H9 (cell line): Measurements from ENCODE around the gene SMARCC1. TPM values are rescaled to one million over a fixed set of nuclear protein-coding genes. Genes with fewer than 3 reads are reported as not detected.

Source experiments
- DNase-seq: peaks from one replicate; pipeline ENCODE4 v3.0.0-alpha.2; 2017
- H2AFZ ChIP-seq: one replicate; pipeline ENCODE4 v1.6.1; 2013; ENCODE audit warnings: mild to moderate bottlenecking, low read length, control low read depth, moderate library complexity
- H2AK5ac ChIP-seq: 2 replicates; pipeline ENCODE4 v1.6.1; 2013; ENCODE audit warnings: low read length, control low read depth, mixed read lengths; ENCODE audit not compliant: insufficient read length
- H2BK120ac ChIP-seq: one replicate; pipeline ENCODE4 v1.6.1; 2013; ENCODE audit warnings: low read depth, mild to moderate bottlenecking, low read length, control low read depth, inconsistent platforms; ENCODE audit not compliant: poor library complexity, severe bottlenecking
- H2BK12ac ChIP-seq: 2 replicates; pipeline ENCODE4 v1.6.1; 2013; ENCODE audit warnings: low read length, control low read depth, mixed read lengths, low read depth; ENCODE audit not compliant: insufficient read length
- H2BK15ac ChIP-seq: 2 replicates; pipeline ENCODE4 v1.6.1; 2013; ENCODE audit warnings: low read depth, low read length, control low read depth
- H2BK20ac ChIP-seq: one replicate; pipeline ENCODE4 v1.6.1; 2013; ENCODE audit warnings: low read depth, mild to moderate bottlenecking, low read length, control low read depth, inconsistent platforms; ENCODE audit not compliant: poor library complexity, severe bottlenecking
- H2BK5ac ChIP-seq: 2 replicates; pipeline ENCODE4 v1.6.1; 2013; ENCODE audit warnings: low read length, control low read depth, mixed read lengths; ENCODE audit not compliant: insufficient read length
- H3K14ac ChIP-seq: 2 replicates; pipeline ENCODE4 v1.6.1; 2013; ENCODE audit warnings: low read length, control low read depth; ENCODE audit not compliant: insufficient read depth
- H3K18ac ChIP-seq: 2 replicates; pipeline ENCODE4 v1.6.1; 2013; ENCODE audit warnings: low read depth, mild to moderate bottlenecking, mixed read lengths, low read length, control low read depth; ENCODE audit not compliant: insufficient read length
- H3K23ac ChIP-seq: 2 replicates; pipeline ENCODE4 v1.6.1; 2013; ENCODE audit warnings: low read length, control low read depth, mixed read lengths, low read depth; ENCODE audit not compliant: insufficient read length
- H3K23me2 ChIP-seq: 2 replicates; pipeline ENCODE4 v1.6.1; 2013; ENCODE audit warnings: low read depth, mild to moderate bottlenecking, mixed read lengths, low read length, control low read depth; ENCODE audit not compliant: insufficient read length, poor library complexity, severe bottlenecking
- H3K27ac ChIP-seq: 2 replicates; pipeline ENCODE4 v1.5.1; 2013; ENCODE audit warnings: low read length, control low read depth, mixed read lengths, low read depth; ENCODE audit not compliant: insufficient read length
- H3K27me3 ChIP-seq: 2 replicates; pipeline ENCODE4 v1.6.1; 2013; ENCODE audit warnings: low read length, control low read depth, inconsistent platforms; ENCODE audit not compliant: insufficient read depth
- H3K4ac ChIP-seq: 2 replicates; pipeline ENCODE4 v1.6.1; 2013; ENCODE audit warnings: low read depth, mild to moderate bottlenecking, control low read depth, inconsistent platforms, low read length, moderate library complexity
- H3K4me1 ChIP-seq: 2 replicates; pipeline ENCODE4 v1.6.1; 2013; ENCODE audit warnings: low read length, control low read depth, inconsistent platforms; ENCODE audit not compliant: insufficient read depth
- H3K4me2 ChIP-seq: 2 replicates; pipeline ENCODE4 v1.6.1; 2013; ENCODE audit warnings: low read length, control low read depth, mixed read lengths; ENCODE audit not compliant: insufficient read length, insufficient read depth
- H3K56ac ChIP-seq: 2 replicates; pipeline ENCODE4 v1.6.1; 2013; ENCODE audit warnings: low read depth, mild to moderate bottlenecking, mixed read lengths, low read length, control low read depth; ENCODE audit not compliant: insufficient read length
- H3K79me1 ChIP-seq: 2 replicates; pipeline ENCODE4 v1.6.1; 2013; ENCODE audit warnings: low read depth, mild to moderate bottlenecking, moderate library complexity, low read length, control low read depth, inconsistent platforms; ENCODE audit not compliant: insufficient read depth, poor library complexity, severe bottlenecking
- H3K79me2 ChIP-seq: 2 replicates; pipeline ENCODE4 v1.6.1; 2013; ENCODE audit warnings: low read length, control low read depth, inconsistent platforms; ENCODE audit not compliant: insufficient read depth
- H3K9ac ChIP-seq: 2 replicates; pipeline ENCODE4 v1.6.1; 2013; ENCODE audit warnings: low read length, control low read depth, mixed read lengths; ENCODE audit not compliant: insufficient read length; ENCODE audit errors: extremely low read depth
- H3K9me3 ChIP-seq: one replicate; pipeline ENCODE4 v1.6.1; 2013; ENCODE audit warnings: low read depth, low read length, inconsistent platforms; ENCODE audit not compliant: control insufficient read depth
- H3T11ph ChIP-seq: one replicate; pipeline ENCODE4 v1.6.1; 2013; ENCODE audit warnings: mild to moderate bottlenecking, low read length, control low read depth, inconsistent platforms
- H4K20me1 ChIP-seq: one replicate; pipeline ENCODE4 v1.6.1; 2013; ENCODE audit not compliant: control insufficient read depth, insufficient read length, insufficient read depth
- H4K5ac ChIP-seq: 2 replicates; pipeline ENCODE4 v1.6.1; 2013; ENCODE audit warnings: low read depth, mild to moderate bottlenecking, mixed read lengths, low read length, control low read depth; ENCODE audit not compliant: insufficient read length
- H4K8ac ChIP-seq: replicated peaks from 2 replicates; pipeline ENCODE4 v1.6.1; 2013; ENCODE audit warnings: low read length, control low read depth, mixed read lengths, low read depth; ENCODE audit not compliant: insufficient read length
- H4K91ac ChIP-seq: 2 replicates; pipeline ENCODE4 v1.6.1; 2013; ENCODE audit warnings: low read depth, mild to moderate bottlenecking, moderate library complexity, mixed read lengths, low read length, control low read depth; ENCODE audit not compliant: insufficient read length
- H3K27ac Mint-ChIP-seq, 3 experiments: 2 replicates in 2 of 3; 3 replicates in 1 of 3; pipeline ENCODE4 v1.8.0; 2020 to 2021; ENCODE audit warnings: mixed read lengths in 3 of 3, mild to moderate bottlenecking in 1 of 3, moderate library complexity in 1 of 3
- H3K27me3 Mint-ChIP-seq: 2 replicates; pipeline ENCODE4 v1.8.0; 2021; ENCODE audit warnings: low read depth, mild to moderate bottlenecking, moderate library complexity, mixed read lengths
- H3K36me3 Mint-ChIP-seq, 3 experiments: 2 replicates in 2 of 3; 3 replicates in 1 of 3; pipeline ENCODE4 v1.8.0; 2020 to 2021; ENCODE audit warnings: low read depth in 3 of 3, mixed read lengths in 3 of 3; ENCODE audit not compliant: insufficient read depth in 1 of 3
- H3K4me1 Mint-ChIP-seq, 2 experiments: 2 replicates each; pipeline ENCODE4 v1.8.0; 2020; ENCODE audit warnings: mixed read lengths in 2 of 2
- H3K4me3 Mint-ChIP-seq, 2 experiments: 2 replicates in 1 of 2; 3 replicates in 1 of 2; pipeline ENCODE4 v1.8.0; 2020 to 2021; ENCODE audit warnings: mild to moderate bottlenecking in 2 of 2, mixed read lengths in 2 of 2, moderate library complexity in 1 of 2
- H3K9me3 Mint-ChIP-seq, 2 experiments: 2 replicates in 1 of 2; 3 replicates in 1 of 2; pipeline ENCODE4 v1.8.0; 2020; ENCODE audit warnings: mild to moderate bottlenecking in 2 of 2, mixed read lengths in 2 of 2, moderate library complexity in 1 of 2
- WGBS: extraction: QIAGEN DNeasy Blood & Tissue Kit; methylation state at CpG from one replicate; pipeline ENCODE4 v1.1.7; 2013; ENCODE audit warnings: missing lambda C conversion rate, low lambda C conversion rate, mixed read lengths; ENCODE audit not compliant: insufficient read length; ENCODE audit errors: extremely low coverage; 5-methylcytosine and 5-hydroxymethylcytosine counted together
- total RNA-seq: library from RNA; stranded (reverse); gene quantifications from 2 replicates; pipeline ENCODE4 v1.2.1, GENCODE V29; 2021
- TF ChIP-seq, protein P1 (sequence below): fragments of 200-600 bp; sonication (generic); conservative IDR thresholded peaks from 3 replicates; pipeline ENCODE4 v1.8.0; 2021; ENCODE audit warnings: antibody characterized with exemption, mild to moderate bottlenecking

The SMARCC1 gene
- total RNA-seq, 1 experiment from 2014 or later: 274 TPM

GRCh38 chr3:47650294-47650693 lies 131.4 kb downstream of the SMARCC1 start:
- no peak overlapping the region for H3K4ac ChIP-seq
- no peaks in the 10 kb centered on the region for H3K4me1 ChIP-seq
- H3K27me3 ChIP-seq: no peaks in the 10 kb centered on the region
- no peaks in the 10 kb centered on the region for H4K20me1 ChIP-seq
- TF ChIP-seq, protein P1, sequence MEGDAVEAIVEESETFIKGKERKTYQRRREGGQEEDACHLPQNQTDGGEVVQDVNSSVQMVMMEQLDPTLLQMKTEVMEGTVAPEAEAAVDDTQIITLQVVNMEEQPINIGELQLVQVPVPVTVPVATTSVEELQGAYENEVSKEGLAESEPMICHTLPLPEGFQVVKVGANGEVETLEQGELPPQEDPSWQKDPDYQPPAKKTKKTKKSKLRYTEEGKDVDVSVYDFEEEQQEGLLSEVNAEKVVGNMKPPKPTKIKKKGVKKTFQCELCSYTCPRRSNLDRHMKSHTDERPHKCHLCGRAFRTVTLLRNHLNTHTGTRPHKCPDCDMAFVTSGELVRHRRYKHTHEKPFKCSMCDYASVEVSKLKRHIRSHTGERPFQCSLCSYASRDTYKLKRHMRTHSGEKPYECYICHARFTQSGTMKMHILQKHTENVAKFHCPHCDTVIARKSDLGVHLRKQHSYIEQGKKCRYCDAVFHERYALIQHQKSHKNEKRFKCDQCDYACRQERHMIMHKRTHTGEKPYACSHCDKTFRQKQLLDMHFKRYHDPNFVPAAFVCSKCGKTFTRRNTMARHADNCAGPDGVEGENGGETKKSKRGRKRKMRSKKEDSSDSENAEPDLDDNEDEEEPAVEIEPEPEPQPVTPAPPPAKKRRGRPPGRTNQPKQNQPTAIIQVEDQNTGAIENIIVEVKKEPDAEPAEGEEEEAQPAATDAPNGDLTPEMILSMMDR: no peak
- no peak overlapping the region for H3K14ac ChIP-seq
- H3K18ac ChIP-seq: no peak overlapping the region
- H2AK5ac ChIP-seq: no peak overlapping the region
- Mint-ChIP-seq H3K27me3 (no peaks in the 10 kb centered on the region), H3K27ac (peak overlapping the region in 2 of 3 experiments; percentile 46 to 67; a peak in 3 of 7 replicates), H3K4me3 (no peak overlapping the region), H3K4me1 (no peaks in the 10 kb centered on the region), H3K36me3 (peaks cover 14 to 53% (median 46%) of the 10 kb centered on the region in 3 experiments; a peak in 6 of 7 replicates), H3K9me3 (no peaks in the 10 kb centered on the region)
- peaks cover 11% of the 10 kb centered on the region for H3K79me1 ChIP-seq
- peaks cover 7% of the 10 kb centered on the region; the same call in 1 of the 2 replicates for H3K79me2 ChIP-seq
- no peak overlapping the region for H2BK15ac ChIP-seq
- H3K23ac ChIP-seq: no peak overlapping the region
- WGBS: no CpG with 5 or more reads among the region's 1 CpG
- H3K9me3 ChIP-seq: no peaks in the 10 kb centered on the region
- no peak overlapping the region for H3K9ac ChIP-seq
- no peak overlapping the region for H4K8ac ChIP-seq
- H3K27ac ChIP-seq: no peak overlapping the region
- H2AFZ ChIP-seq: no peak overlapping the region
- no peak for DNase-seq
- H3K4me2 ChIP-seq: no peak overlapping the region
- H2BK120ac ChIP-seq: no peak overlapping the region
- H3K56ac ChIP-seq: no peak overlapping the region
- no peak overlapping the region for H4K91ac ChIP-seq
- H2BK12ac ChIP-seq: no peak overlapping the region
- no peak overlapping the region for H2BK5ac ChIP-seq
- no peak overlapping the region for H4K5ac ChIP-seq
- no peak overlapping the region for H2BK20ac ChIP-seq
- no peaks in the 10 kb centered on the region for H3K23me2 ChIP-seq
- no peak overlapping the region for H3T11ph ChIP-seq
